Endodermal cell (in vitro differentiated cells): ENCODE data around the gene SUMO3. TPM values are rescaled to one million over a fixed set of nuclear protein-coding genes. Genes with fewer than 3 reads are reported as not detected.
A peak's percentile ranks its signal among the peaks of the same experiment; 100 is the strongest.

Experiments
- DNase-seq: peaks from one replicate; pipeline ENCODE4 v3.0.0-alpha.2; 2017
- H3K27ac ChIP-seq: 2 replicates; pipeline ENCODE4 v1.5.1; 2013; ENCODE audit warnings: mild to moderate bottlenecking, low read depth, low read length, moderate library complexity
- H3K27me3 ChIP-seq: 2 replicates; pipeline ENCODE4 v1.6.1; 2013; ENCODE audit warnings: mild to moderate bottlenecking, low read length, moderate library complexity; ENCODE audit not compliant: insufficient read depth, control insufficient read depth, poor library complexity, severe bottlenecking
- H3K36me3 ChIP-seq: 2 replicates; pipeline ENCODE4 v1.7.0; 2013; ENCODE audit warnings: mild to moderate bottlenecking, low read length, moderate library complexity; ENCODE audit not compliant: control insufficient read depth, insufficient read depth
- H3K4me1 ChIP-seq: one replicate; pipeline ENCODE4 v1.7.0; 2013; ENCODE audit warnings: low read length; ENCODE audit not compliant: control insufficient read depth, insufficient read depth
- H3K4me3 ChIP-seq: 2 replicates; pipeline ENCODE4 v1.5.1; 2013; ENCODE audit warnings: mild to moderate bottlenecking, low read length, moderate library complexity
- H3K9ac ChIP-seq: 2 replicates; pipeline ENCODE4 v1.6.1; 2013; ENCODE audit warnings: mild to moderate bottlenecking, low read length, moderate library complexity; ENCODE audit not compliant: poor library complexity, severe bottlenecking; ENCODE audit errors: extremely low read depth
- H3K9me3 ChIP-seq: 2 replicates; pipeline ENCODE4 v1.6.1; 2013; ENCODE audit warnings: mild to moderate bottlenecking, low read length, moderate library complexity; ENCODE audit not compliant: control insufficient read depth
- H3K27ac Mint-ChIP-seq: 2 replicates; pipeline ENCODE4 v1.8.0; 2020; ENCODE audit warnings: mixed read lengths
- H3K27me3 Mint-ChIP-seq: 2 replicates; pipeline ENCODE4 v1.8.0; 2021; ENCODE audit warnings: mild to moderate bottlenecking, mixed read lengths; ENCODE audit not compliant: insufficient read depth
- H3K36me3 Mint-ChIP-seq: 2 replicates; pipeline ENCODE4 v1.8.0; 2020; ENCODE audit warnings: low read depth, mixed read lengths
- H3K4me1 Mint-ChIP-seq: 2 replicates; pipeline ENCODE4 v1.8.0; 2020; ENCODE audit warnings: mixed read lengths
- H3K4me3 Mint-ChIP-seq: 2 replicates; pipeline ENCODE4 v1.8.0; 2020; ENCODE audit warnings: mild to moderate bottlenecking, moderate library complexity, mixed read lengths
- H3K9me3 Mint-ChIP-seq: 2 replicates; pipeline ENCODE4 v1.8.0; 2020; ENCODE audit warnings: mild to moderate bottlenecking, mixed read lengths
- WGBS, 2 experiments: methylation state at CpG; one replicate each; pipeline versions ENCODE4 v1.1.5 to v1.1.7; 2013; ENCODE audit warnings: missing lambda C conversion rate in 2 of 2, mixed read lengths in 1 of 2; ENCODE audit not compliant: insufficient coverage in 1 of 2, insufficient read length in 1 of 2; 5-methylcytosine and 5-hydroxymethylcytosine counted together
- total RNA-seq, 2 donors: library from RNA; stranded (reverse); fragmentation: NEBNext Ultra II Directional in 1 of 2; extraction: Animal tissue kit (Norgen Biotek cat#: 25700) in 1 of 2; gene quantifications; 2 replicates in 1 of 2; 3 replicates in 1 of 2; pipeline ENCODE4 v1.2.1, GENCODE V29; 2021
- TF ChIP-seq, protein P1 (sequence below): fragments of 200-600 bp; sonication (generic); conservative IDR thresholded peaks from 2 replicates; pipeline ENCODE4 v1.5.0; 2021; ENCODE audit warnings: antibody characterized with exemption, mild to moderate bottlenecking

Gene SUMO3
- total RNA-seq, 2 donors from 2014 or later: 79.5 to 96.4 TPM

DNA sequence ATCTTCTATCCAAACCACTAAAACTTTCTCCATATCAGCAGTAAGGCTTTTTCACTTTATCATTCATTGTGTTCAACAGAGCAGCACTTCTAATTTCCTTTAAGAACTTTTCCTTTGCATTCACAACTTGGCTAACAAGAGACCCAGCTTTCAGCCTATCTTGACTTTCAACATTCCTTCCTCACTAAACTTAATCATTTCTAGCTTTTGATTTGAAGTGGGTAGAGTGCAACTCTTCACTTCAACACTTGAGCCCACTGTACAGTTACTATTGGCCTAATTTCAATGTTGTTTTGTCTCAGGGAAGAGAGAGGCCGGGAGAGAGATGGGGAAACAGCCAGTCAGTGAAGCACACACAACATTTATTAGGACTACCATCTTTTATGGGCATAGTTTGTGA, 18.2 kb downstream of the SUMO3 start:
- peaks cover 45% of the 10 kb centered on the region for H3K36me3 Mint-ChIP-seq
- DNase-seq: no peak

DNA sequence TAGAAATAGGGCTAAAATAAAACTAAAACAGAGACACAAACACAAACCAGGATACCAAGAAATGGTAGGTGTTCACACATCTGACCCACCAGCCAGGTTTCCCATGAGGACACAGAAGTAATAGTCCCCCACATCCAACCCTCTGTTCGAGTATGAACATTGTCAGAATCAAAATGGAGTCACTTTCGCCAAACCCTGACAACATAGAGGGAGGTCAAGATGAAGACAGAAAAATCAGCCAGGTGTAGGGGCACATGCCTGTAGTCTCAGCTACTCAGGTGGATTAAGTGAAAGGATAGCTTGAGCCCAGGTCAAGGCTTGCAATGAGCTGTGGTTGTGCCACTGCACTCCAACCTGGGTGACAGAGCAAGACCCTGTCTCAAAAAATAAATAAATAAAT, 20.1 kb downstream of the SUMO3 start:
- no peak overlapping the region for H3K9ac ChIP-seq
- TF ChIP-seq, protein P1, sequence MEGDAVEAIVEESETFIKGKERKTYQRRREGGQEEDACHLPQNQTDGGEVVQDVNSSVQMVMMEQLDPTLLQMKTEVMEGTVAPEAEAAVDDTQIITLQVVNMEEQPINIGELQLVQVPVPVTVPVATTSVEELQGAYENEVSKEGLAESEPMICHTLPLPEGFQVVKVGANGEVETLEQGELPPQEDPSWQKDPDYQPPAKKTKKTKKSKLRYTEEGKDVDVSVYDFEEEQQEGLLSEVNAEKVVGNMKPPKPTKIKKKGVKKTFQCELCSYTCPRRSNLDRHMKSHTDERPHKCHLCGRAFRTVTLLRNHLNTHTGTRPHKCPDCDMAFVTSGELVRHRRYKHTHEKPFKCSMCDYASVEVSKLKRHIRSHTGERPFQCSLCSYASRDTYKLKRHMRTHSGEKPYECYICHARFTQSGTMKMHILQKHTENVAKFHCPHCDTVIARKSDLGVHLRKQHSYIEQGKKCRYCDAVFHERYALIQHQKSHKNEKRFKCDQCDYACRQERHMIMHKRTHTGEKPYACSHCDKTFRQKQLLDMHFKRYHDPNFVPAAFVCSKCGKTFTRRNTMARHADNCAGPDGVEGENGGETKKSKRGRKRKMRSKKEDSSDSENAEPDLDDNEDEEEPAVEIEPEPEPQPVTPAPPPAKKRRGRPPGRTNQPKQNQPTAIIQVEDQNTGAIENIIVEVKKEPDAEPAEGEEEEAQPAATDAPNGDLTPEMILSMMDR: no peak
- H3K27ac ChIP-seq: no peak overlapping the region
- no peaks in the 10 kb centered on the region for H3K27me3 ChIP-seq
- no peak overlapping the region for H3K27ac Mint-ChIP-seq
- H3K4me3 Mint-ChIP-seq: no peak overlapping the region
- WGBS, 2 experiments: 98 to 100% methylated on average over 1 to 2 of the region's 2 CpGs
- peaks cover 5% of the 10 kb centered on the region for H3K9me3 ChIP-seq
- no peaks in the 10 kb centered on the region for H3K4me1 ChIP-seq
- H3K9me3 Mint-ChIP-seq: no peaks in the 10 kb centered on the region
- H3K4me3 ChIP-seq: no peak overlapping the region
- H3K36me3 ChIP-seq: peaks cover 43% of the 10 kb centered on the region
- peaks cover 21% of the 10 kb centered on the region for H3K4me1 Mint-ChIP-seq
- no peaks in the 10 kb centered on the region for H3K27me3 Mint-ChIP-seq
- no peak for DNase-seq
- peaks cover 42% of the 10 kb centered on the region for H3K36me3 Mint-ChIP-seq

More for the DNA sequence above, 18.2 kb downstream of the SUMO3 start:
- Mint-ChIP-seq H3K4me1 (peaks cover 22% of the 10 kb centered on the region), H3K9me3 (no peaks in the 10 kb centered on the region), H3K4me3 (no peak overlapping the region), H3K27ac (no peak overlapping the region), H3K27me3 (no peaks in the 10 kb centered on the region)
- Histone ChIP-seq H3K4me1 (no peaks in the 10 kb centered on the region), H3K9me3 (peaks cover 5% of the 10 kb centered on the region), H3K36me3 (peaks cover 62% of the 10 kb centered on the region), H3K9ac (no peak overlapping the region), H3K4me3 (peak overlapping the region; percentile 99), H3K27me3 (no peaks in the 10 kb centered on the region), H3K27ac (no peak overlapping the region)
- TF ChIP-seq, protein P1: no peak
- no CpG with 5 or more reads among the region's 1 CpG for WGBS, 2 experiments

DNA sequence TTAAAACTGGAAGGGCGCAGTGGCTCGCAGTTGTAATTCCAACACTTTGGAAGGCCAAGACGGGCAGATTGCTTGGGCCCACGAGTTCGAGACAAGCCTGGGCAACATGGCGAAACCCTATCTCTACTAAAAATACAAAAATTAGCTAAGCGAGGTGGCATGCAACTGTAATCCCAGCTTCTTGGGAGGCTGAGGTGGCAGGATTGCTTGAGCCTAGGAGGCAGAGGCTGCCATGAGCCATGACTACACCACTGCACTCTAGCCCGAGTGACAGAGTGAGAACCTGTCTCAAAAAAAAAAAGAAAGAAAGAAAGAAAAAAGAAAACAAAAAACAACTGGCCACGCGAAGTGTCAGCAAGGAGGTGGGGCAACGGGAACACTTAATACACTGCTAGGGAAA, 22.5 kb downstream of the SUMO3 start:
- Mint-ChIP-seq H3K9me3 (no peaks in the 10 kb centered on the region), H3K4me3 (no peak overlapping the region), H3K4me1 (peaks cover 19% of the 10 kb centered on the region), H3K27me3 (no peaks in the 10 kb centered on the region), H3K36me3 (peaks cover 62% of the 10 kb centered on the region), H3K27ac (peak overlapping the region; percentile 64)
- peaks cover 58% of the 10 kb centered on the region for H3K36me3 ChIP-seq
- no peaks in the 10 kb centered on the region for H3K27me3 ChIP-seq
- H3K4me1 ChIP-seq: no peaks in the 10 kb centered on the region
- H3K27ac ChIP-seq: no peak overlapping the region
- H3K4me3 ChIP-seq: no peak overlapping the region
- 96 to 99% methylated on average over 7 to 11 of the region's 11 CpGs for WGBS, 2 experiments
- peaks cover 5% of the 10 kb centered on the region for H3K9me3 ChIP-seq
- DNase-seq: peak; percentile 4
- TF ChIP-seq, protein P1: no peak
- no peak overlapping the region for H3K9ac ChIP-seq
